GM10266 (cell line): Measurements from ENCODE around the gene SSBP2.
"Not testable (repeated sequence)": the region's sequence is repeated elsewhere in the genome, so short reads cannot be mapped to it uniquely, and the experiment has no call there.

ENCODE experiments used
- DNase-seq: peaks from one replicate; pipeline ENCODE4 v3.0.0; 2012; ENCODE audit errors: extremely low spot score
- TF ChIP-seq, protein P1 (sequence below): IDR thresholded peaks from 2 replicates; pipeline ENCODE4 v1.5.1; 2012; ENCODE audit warnings: mild to moderate bottlenecking, low read depth; ENCODE audit not compliant: control insufficient read depth, insufficient read depth; ENCODE audit errors: missing control alignments

Gene SSBP2

GRCh38 chr5:81420039-81420667 is 330.7 kb downstream of the SSBP2 start:
- TF ChIP-seq, protein P1, sequence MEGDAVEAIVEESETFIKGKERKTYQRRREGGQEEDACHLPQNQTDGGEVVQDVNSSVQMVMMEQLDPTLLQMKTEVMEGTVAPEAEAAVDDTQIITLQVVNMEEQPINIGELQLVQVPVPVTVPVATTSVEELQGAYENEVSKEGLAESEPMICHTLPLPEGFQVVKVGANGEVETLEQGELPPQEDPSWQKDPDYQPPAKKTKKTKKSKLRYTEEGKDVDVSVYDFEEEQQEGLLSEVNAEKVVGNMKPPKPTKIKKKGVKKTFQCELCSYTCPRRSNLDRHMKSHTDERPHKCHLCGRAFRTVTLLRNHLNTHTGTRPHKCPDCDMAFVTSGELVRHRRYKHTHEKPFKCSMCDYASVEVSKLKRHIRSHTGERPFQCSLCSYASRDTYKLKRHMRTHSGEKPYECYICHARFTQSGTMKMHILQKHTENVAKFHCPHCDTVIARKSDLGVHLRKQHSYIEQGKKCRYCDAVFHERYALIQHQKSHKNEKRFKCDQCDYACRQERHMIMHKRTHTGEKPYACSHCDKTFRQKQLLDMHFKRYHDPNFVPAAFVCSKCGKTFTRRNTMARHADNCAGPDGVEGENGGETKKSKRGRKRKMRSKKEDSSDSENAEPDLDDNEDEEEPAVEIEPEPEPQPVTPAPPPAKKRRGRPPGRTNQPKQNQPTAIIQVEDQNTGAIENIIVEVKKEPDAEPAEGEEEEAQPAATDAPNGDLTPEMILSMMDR = no peak
- no peak for DNase-seq

- TF ChIP-seq, protein P1 = no peak
- no peak for DNase-seq
Observed at GRCh38 chr5:81418606-81419005, 332.3 kb downstream of the SSBP2 start.

DNA sequence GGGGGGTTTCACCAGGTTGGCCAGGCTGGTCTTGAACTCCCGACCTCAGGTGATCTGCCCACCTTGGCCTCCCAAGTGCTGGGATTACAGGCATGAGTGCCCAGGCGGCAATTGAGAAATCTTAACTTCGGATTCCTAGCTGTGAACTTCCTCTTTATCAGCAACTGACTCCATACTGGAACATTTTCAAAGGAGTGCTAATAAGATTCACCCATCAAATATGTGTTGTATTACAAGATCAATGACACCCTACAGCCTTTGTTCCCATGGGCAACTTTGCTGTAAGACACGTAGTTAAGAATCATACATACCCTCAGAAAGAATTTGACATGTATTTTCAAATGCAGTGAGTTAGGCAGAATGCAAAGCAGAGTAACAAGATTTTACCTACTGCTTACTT is 333.8 kb downstream of the SSBP2 start:
- TF ChIP-seq, protein P1 = no peak
- DNase-seq = no peak

DNA sequence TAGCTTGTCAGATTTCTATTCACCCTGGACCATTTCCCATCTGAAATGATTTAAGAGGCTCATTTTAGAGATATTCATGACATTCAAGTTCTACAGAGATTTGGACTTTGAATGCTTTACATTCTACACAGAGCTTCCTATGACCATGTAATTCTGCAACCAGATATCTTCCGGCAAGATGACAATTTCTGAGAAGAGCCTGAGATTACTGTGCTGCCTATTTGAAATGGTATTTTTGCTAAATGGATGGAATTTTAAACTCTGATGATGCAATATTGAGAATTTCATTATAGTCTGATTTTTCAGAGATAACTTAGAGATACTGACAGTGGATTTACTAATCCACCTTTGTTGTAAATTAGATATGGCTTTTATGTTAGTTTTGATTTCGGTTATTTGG is 341.0 kb downstream of the SSBP2 start:
- TF ChIP-seq, protein P1 = no peak
- DNase-seq = no peak

- TF ChIP-seq, protein P1 = no peak
- DNase-seq = no peak
Observed at GRCh38 chr5:81409361-81409760, 341.5 kb downstream of the SSBP2 start.

DNA sequence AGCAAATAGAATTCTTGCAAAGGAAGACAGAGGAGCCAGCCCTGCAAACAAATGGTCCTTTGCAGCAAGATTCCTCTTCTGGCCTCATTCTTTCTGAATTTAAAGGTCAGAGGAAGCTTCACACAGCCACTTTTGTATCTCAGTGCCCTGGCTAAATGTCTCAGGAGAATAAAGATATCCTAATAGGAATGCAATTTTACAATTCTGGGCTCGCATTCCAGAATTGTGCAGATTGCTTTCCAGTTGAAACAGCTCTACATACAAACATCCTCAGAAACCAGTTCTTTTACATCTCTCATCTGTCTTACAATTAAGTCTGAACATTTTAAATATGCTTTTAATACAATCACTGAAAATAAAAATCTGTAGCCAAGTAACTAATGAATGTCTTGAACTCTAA is 342.4 kb downstream of the SSBP2 start:
- no peak for DNase-seq

DNA sequence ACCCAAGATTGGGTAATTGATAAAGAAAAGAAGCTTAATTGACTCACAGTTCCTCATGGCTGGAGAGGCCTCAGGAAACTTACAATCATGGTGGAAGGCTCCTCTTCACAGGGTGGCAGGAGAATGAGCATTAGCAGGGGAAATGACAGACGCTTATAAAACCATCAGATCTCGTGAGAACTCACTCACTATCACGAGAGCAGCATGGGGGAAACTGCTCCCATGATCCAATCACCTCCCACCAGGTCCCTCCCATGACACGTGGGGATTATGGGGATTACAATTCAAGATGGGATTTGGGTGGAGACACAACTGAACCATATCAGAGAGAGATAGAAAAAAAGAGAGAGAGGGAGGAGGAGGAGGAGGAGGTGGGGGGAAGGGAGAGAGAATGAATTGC is 343.1 kb downstream of the SSBP2 start:
- not testable (repeated sequence) for DNase-seq

More for the DNA sequence above, 342.4 kb downstream of the SSBP2 start:
- TF ChIP-seq, protein P1 = no peak

- TF ChIP-seq, protein P1 = no peak
- DNase-seq = no peak
Observed at GRCh38 chr5:81405126-81405891, 345.6 kb downstream of the SSBP2 start.
